OCI-LY1 (cell line): Measurements from ENCODE around the gene DSC3.

Source experiments
- CTCF ChIP-seq: fragments of 200-600 bp; sonication (generic), shearing (Covaris generic); IDR thresholded peaks from 2 replicates; pipeline ENCODE4 v1.5.1; 2017; ENCODE audit warnings: mild to moderate bottlenecking, antibody characterized with exemption, low read length, moderate library complexity, mixed read lengths
- EZH2 ChIP-seq: fragments of 200-600 bp; sonication (generic), shearing (Covaris generic); IDR thresholded peaks from 2 replicates; pipeline ENCODE4 v1.8.0; 2017; ENCODE audit warnings: borderline replicate concordance, mixed run types, mild to moderate bottlenecking, antibody characterized with exemption, low read length, moderate library complexity, mixed read lengths

DNA sequence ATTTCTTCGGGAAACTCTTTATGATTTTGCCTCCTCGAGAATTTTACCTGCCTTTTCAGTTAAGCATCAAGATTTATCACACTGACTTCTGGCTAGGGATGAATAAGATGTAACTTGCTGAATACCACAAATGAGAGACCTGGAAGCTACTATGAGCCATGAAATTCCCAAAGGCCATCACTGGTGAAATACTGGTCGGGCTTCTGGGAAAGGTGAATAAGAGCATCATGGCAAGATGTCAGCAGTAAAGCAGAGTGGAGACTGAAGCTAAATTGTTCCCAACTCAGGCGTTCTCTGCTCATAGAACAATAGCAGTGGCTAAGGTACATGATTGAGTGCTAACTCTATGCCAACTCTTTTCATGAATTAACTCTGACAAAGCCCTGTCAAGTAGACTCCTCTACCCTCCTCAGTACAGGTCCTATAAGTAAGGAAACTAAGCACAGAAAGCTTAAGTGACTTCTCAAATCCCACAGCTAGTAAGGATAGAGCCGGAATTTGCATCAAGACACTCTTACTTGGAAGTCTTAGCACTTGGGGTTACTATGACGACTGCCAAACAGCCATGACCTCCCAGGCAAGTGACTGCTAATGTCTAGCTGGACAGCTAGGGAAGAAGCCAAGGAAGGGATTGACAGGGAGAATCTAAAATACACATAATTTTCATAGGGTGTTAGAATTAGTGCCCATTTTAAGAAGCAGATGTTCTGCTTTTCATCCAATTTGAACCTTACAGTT lies 22.7 kb upstream of the DSC3 start:
- TF ChIP-seq CTCF (no peak), EZH2 (no peak)
